GM21717 (cell line): ENCODE measurements around the gene GABRR2.
A peak's percentile ranks its signal among the peaks of the same experiment; 100 is the strongest.
"Not testable (repeated sequence)": the region's sequence is repeated elsewhere in the genome, so short reads cannot be mapped to it uniquely, and the experiment has no call there.

Experiments
- ATAC-seq: cut with Tn5 transposase; IDR thresholded peaks from one replicate; pipeline ENCODE4 v1.9.1; 2021; ENCODE audit warnings: mild to moderate bottlenecking, moderate library complexity; ENCODE audit not compliant: unreplicated experiment

GABRR2 gene

GRCh38 chr6:89324304-89324703 lies 9.2 kb upstream of the GABRR2 start:
- no peak for ATAC-seq

- ATAC-seq, result no peak
Observed at GRCh38 chr6:89323511-89323971, 8.4 kb upstream of the GABRR2 start.

- no peak for ATAC-seq
Observed at GRCh38 chr6:89321131-89321970, 6.3 kb upstream of the GABRR2 start.

- ATAC-seq, result no peak
Observed at GRCh38 chr6:89320012-89320559, 5.0 kb upstream of the GABRR2 start.

- no peak for ATAC-seq
Observed at GRCh38 chr6:89317067-89317466, 2.0 kb upstream of the GABRR2 start.

GRCh38 chr6:89314692-89315091 lies 407 bp downstream of the GABRR2 start:
- no peak for ATAC-seq

- ATAC-seq, result no peak
Observed at GRCh38 chr6:89313006-89313405, 2.1 kb downstream of the GABRR2 start.

- no peak for ATAC-seq
Observed at GRCh38 chr6:89311853-89312531, 3.1 kb downstream of the GABRR2 start.

- no peak for ATAC-seq
Observed at GRCh38 chr6:89311530-89311852, 3.6 kb downstream of the GABRR2 start.

- no peak for ATAC-seq
Observed at GRCh38 chr6:89310929-89311328, 4.2 kb downstream of the GABRR2 start.

- ATAC-seq, result no peak
Observed at GRCh38 chr6:89308525-89309395, 6.3 kb downstream of the GABRR2 start.

- ATAC-seq, result not testable (repeated sequence)
Observed at GRCh38 chr6:89304517-89304916, 10.6 kb downstream of the GABRR2 start.

- no peak for ATAC-seq
Observed at GRCh38 chr6:89302936-89303335, 12.2 kb downstream of the GABRR2 start.

GRCh38 chr6:89302195-89302770 lies 12.8 kb downstream of the GABRR2 start:
- no peak for ATAC-seq

- no peak for ATAC-seq
Observed at GRCh38 chr6:89301586-89302194, 13.4 kb downstream of the GABRR2 start.

GRCh38 chr6:89299466-89299850 lies 15.6 kb downstream of the GABRR2 start:
- no peak for ATAC-seq

- peak; percentile 35 for ATAC-seq
Observed at GRCh38 chr6:89298680-89299465, 16.2 kb downstream of the GABRR2 start.

GRCh38 chr6:89297695-89298351 lies 17.3 kb downstream of the GABRR2 start:
- peak; percentile 93 for ATAC-seq

- ATAC-seq, result no peak
Observed at GRCh38 chr6:89295981-89296380, 19.1 kb downstream of the GABRR2 start.
